Stimulated activated CD4-positive, alpha-beta T cell treated with anti-CD3 and anti-CD28 coated beads, Interleukin-15, amount 100 ng/mL, for 48 hours (primary cell): ENCODE measurements around the gene DHPS.
"Not testable (repeated sequence)": the region's sequence is repeated elsewhere in the genome, so short reads cannot be mapped to it uniquely, and the experiment has no call there.

Experiments
- DNase-seq, 2 donors: peaks; one replicate each; pipeline ENCODE4 v3.0.0-alpha.2; 2020; ENCODE audit warnings: low read depth in 2 of 2

The DHPS gene

GRCh38 chr19:12681074-12681987 is at the start of gene DHPS:
Gene DHPS, minus strand, starts transcription at chr19:12681880. Its CDS starts 114 bp downstream, at chr19:12681766.
- peak; percentile 88 to 89 for DNase-seq

- no peak for DNase-seq
Observed at GRCh38 chr19:12731337-12731736, 49.7 kb upstream of the DHPS start.

- no peak for DNase-seq
Observed at GRCh38 chr19:12730064-12730463, 48.4 kb upstream of the DHPS start.

- no peak for DNase-seq
Observed at GRCh38 chr19:12727745-12728433, 46.2 kb upstream of the DHPS start.

- DNase-seq, result no peak
Observed at GRCh38 chr19:12726988-12727316, 45.3 kb upstream of the DHPS start.

GRCh38 chr19:12725612-12726011 is 43.9 kb upstream of the DHPS start:
- not testable (repeated sequence) for DNase-seq

- DNase-seq, result peak; percentile 68
Observed at GRCh38 chr19:12723641-12724426, 42.2 kb upstream of the DHPS start, which contains the start of gene TNPO2. Gene TNPO2, minus strand, starts transcription at chr19:12723932. Its CDS starts 2,955 bp downstream, at chr19:12720977.

GRCh38 chr19:12723381-12723640 is 41.6 kb upstream of the DHPS start:
- no peak for DNase-seq

- DNase-seq, result peak; percentile 91 to 93
Observed at GRCh38 chr19:12722566-12723380, 41.1 kb upstream of the DHPS start.

GRCh38 chr19:12721656-12722565 is 40.2 kb upstream of the DHPS start:
- peak in 1 of 2 donors; percentile 37 for DNase-seq

- DNase-seq, result no peak
Observed at GRCh38 chr19:12720851-12721655, 39.4 kb upstream of the DHPS start.

GRCh38 chr19:12720296-12720695 is 38.6 kb upstream of the DHPS start:
- DNase-seq, result no peak

- DNase-seq, result no peak
Observed at GRCh38 chr19:12715929-12716328, 34.2 kb upstream of the DHPS start.

- no peak for DNase-seq
Observed at GRCh38 chr19:12715102-12715501, 33.4 kb upstream of the DHPS start.

- DNase-seq, result not testable (repeated sequence)
Observed at GRCh38 chr19:12713304-12713703, 31.6 kb upstream of the DHPS start.

- DNase-seq, result not testable (repeated sequence)
Observed at GRCh38 chr19:12712077-12712476, 30.4 kb upstream of the DHPS start.

GRCh38 chr19:12711187-12711586 is 29.5 kb upstream of the DHPS start:
- no peak for DNase-seq

- no peak for DNase-seq
Observed at GRCh38 chr19:12708641-12709040, 27.0 kb upstream of the DHPS start.

GRCh38 chr19:12706332-12706718 is 24.6 kb upstream of the DHPS start:
- DNase-seq, result no peak
